HepG2 (cell line): ENCODE data around the gene HDGF. TPM values are rescaled to one million over a fixed set of nuclear protein-coding genes. Genes with fewer than 3 reads are reported as not detected.

Experiments used
- ELF3 ChIP-seq: IDR thresholded peaks from 2 replicates; pipeline ENCODE4 v1.6.1; 2016; ENCODE audit warnings: missing genetic modification reagents, missing compliant biosample characterization
- HOXA3 ChIP-seq: sonication (generic); formaldehyde crosslinking; IDR thresholded peaks from 2 replicates; pipeline ENCODE4 v1.5.0; 2020; ENCODE audit warnings: missing genetic modification reagents
- SALL1 ChIP-seq: sonication (generic); formaldehyde crosslinking; IDR thresholded peaks from 2 replicates; pipeline ENCODE4 v1.8.0; 2022; ENCODE audit warnings: mild to moderate bottlenecking, missing genetic modification reagents
- THAP11 ChIP-seq: IDR thresholded peaks from 2 replicates; pipeline ENCODE4 v1.6.1; 2016; ENCODE audit warnings: missing biosample characterization, missing genetic modification reagents
- ZNF619 ChIP-seq: sonication (generic); formaldehyde crosslinking; IDR thresholded peaks from 2 replicates; pipeline ENCODE4 v1.4.0; 2020; ENCODE audit warnings: mild to moderate bottlenecking, missing genetic modification reagents
- ZNF670 ChIP-seq: sonication (generic); formaldehyde crosslinking; IDR thresholded peaks from 2 replicates; pipeline ENCODE4 v1.8.0; 2022; ENCODE audit warnings: mild to moderate bottlenecking, missing genetic modification reagents, borderline replicate concordance
- ZNF678 ChIP-seq: sonication (generic); formaldehyde crosslinking; IDR thresholded peaks from 2 replicates; pipeline ENCODE4 v1.4.0; 2020; ENCODE audit warnings: mild to moderate bottlenecking, missing genetic modification reagents
- ZNF766 ChIP-seq: sonication (generic); formaldehyde crosslinking; IDR thresholded peaks from 2 replicates; pipeline ENCODE4 v1.5.0; 2020; ENCODE audit warnings: missing genetic modification reagents, borderline replicate concordance
- polyA plus RNA-seq, 8 experiments: library from polyadenylated mRNA; depleted of rRNA in 3 of 8; stranded (reverse) in 7 of 8; unstranded in 1 of 8; fragments of >200 nt; fragmentation: Illumina TruSeq in 4 of 8; extraction: Trizol in 4 of 8; gene quantifications; 2 replicates each; pipeline versions ENCODE4 v1.2.1 to v1.2.3, GENCODE V29; 2011 to 2016; ENCODE audit warnings: low read depth in 4 of 8, missing spikeins in 1 of 8, mixed read lengths in 1 of 8; ENCODE audit not compliant: insufficient read depth in 1 of 8
- total RNA-seq, 5 experiments: library from RNA; depleted of rRNA; stranded (reverse); fragments of >200 nt; fragmentation: Illumina TruSeq; extraction: Trizol; gene quantifications; 2 replicates each; pipeline ENCODE4 v1.2.3, GENCODE V29; 2016; ENCODE audit warnings: low read depth in 1 of 5
- TF ChIP-seq, protein P1 (sequence below): sonication (generic); formaldehyde crosslinking; IDR thresholded peaks from 2 replicates; pipeline ENCODE4 v1.4.0; 2020; ENCODE audit warnings: missing genetic modification reagents
- TF ChIP-seq, protein P2 (sequence below): sonication (generic); formaldehyde crosslinking; IDR thresholded peaks from 2 replicates; pipeline ENCODE4 v1.4.0; 2020; ENCODE audit warnings: missing genetic modification reagents, borderline replicate concordance

Gene HDGF
- total and polyA plus RNA-seq, 2 of the 13 experiments (the other 11 are each of a cell fraction or from before 2014, with no cell fraction given) = 156 to 196 TPM

DNA sequence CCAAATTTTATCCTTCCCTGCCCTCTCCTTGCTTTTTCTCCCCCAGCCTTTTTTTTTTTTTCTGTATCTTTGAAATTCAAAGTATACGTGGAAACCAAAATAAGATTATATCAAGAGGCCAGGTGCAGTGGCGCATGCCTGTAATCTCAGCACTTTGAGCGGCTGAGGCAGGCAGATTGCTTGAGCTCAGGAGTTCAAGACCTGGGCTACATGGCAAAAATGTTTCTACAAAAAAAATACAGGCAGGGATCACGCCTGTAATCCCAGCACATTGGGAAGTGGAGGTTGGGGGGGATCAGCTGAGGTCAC, 9.3 kb upstream of the HDGF start (continued):
- TF ChIP-seq ZNF619 (CRISPR knock-in tag) (no peak), ZNF678 (no peak), HOXA3 (CRISPR knock-in tag) (no peak), THAP11 (CRISPR knock-in tag) (no peak), ZNF670 (CRISPR knock-in tag) (no peak), SALL1 (CRISPR knock-in tag) (no peak), ELF3 (CRISPR knock-in tag) (no peak), ZNF766 (no peak)
- TF ChIP-seq, protein P1, sequence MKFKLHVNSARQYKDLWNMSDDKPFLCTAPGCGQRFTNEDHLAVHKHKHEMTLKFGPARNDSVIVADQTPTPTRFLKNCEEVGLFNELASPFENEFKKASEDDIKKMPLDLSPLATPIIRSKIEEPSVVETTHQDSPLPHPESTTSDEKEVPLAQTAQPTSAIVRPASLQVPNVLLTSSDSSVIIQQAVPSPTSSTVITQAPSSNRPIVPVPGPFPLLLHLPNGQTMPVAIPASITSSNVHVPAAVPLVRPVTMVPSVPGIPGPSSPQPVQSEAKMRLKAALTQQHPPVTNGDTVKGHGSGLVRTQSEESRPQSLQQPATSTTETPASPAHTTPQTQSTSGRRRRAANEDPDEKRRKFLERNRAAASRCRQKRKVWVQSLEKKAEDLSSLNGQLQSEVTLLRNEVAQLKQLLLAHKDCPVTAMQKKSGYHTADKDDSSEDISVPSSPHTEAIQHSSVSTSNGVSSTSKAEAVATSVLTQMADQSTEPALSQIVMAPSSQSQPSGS (CRISPR knock-in tag) = no peak
- TF ChIP-seq, protein P2, sequence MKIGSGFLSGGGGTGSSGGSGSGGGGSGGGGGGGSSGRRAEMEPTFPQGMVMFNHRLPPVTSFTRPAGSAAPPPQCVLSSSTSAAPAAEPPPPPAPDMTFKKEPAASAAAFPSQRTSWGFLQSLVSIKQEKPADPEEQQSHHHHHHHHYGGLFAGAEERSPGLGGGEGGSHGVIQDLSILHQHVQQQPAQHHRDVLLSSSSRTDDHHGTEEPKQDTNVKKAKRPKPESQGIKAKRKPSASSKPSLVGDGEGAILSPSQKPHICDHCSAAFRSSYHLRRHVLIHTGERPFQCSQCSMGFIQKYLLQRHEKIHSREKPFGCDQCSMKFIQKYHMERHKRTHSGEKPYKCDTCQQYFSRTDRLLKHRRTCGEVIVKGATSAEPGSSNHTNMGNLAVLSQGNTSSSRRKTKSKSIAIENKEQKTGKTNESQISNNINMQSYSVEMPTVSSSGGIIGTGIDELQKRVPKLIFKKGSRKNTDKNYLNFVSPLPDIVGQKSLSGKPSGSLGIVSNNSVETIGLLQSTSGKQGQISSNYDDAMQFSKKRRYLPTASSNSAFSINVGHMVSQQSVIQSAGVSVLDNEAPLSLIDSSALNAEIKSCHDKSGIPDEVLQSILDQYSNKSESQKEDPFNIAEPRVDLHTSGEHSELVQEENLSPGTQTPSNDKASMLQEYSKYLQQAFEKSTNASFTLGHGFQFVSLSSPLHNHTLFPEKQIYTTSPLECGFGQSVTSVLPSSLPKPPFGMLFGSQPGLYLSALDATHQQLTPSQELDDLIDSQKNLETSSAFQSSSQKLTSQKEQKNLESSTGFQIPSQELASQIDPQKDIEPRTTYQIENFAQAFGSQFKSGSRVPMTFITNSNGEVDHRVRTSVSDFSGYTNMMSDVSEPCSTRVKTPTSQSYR (CRISPR knock-in tag) = no peak
